ENCODE measurements around the gene SPAG5.

Gene SPAG5

GRCh38 chr17:28598799-28599310 lies at the start of gene SPAG5:
Gene SPAG5, minus strand, starts transcription at chr17:28599025. Its CDS starts 79 bp downstream, at chr17:28598946.
- no peaks in the 10 kb centered on the region for H3K27me3 ChIP-seq (ENCODE audit: control insufficient read depth in 1 of 2, insufficient read depth in 2 of 2, low read length in 2 of 2)
- no peaks in the 10 kb centered on the region for H3K36me3 ChIP-seq (ENCODE audit: control insufficient read depth in 1 of 2, insufficient read depth in 2 of 2, low read length in 2 of 2)
- peaks cover 12 to 19% of the 10 kb centered on the region in 2 donors for H3K4me1 ChIP-seq (ENCODE audit: control insufficient read depth in 1 of 2, insufficient read depth in 2 of 2, low read length in 2 of 2)
- H3K9me3 ChIP-seq (ENCODE audit: control insufficient read depth in 1 of 2, low read length in 2 of 2), result no peaks in the 10 kb centered on the region
- H3K9ac ChIP-seq (ENCODE audit: low read depth in 1 of 2, low read length in 2 of 2), result peak within 1 kb of the TSS; percentile 93 to 96
- H3K4me3 ChIP-seq (ENCODE audit: low read depth in 1 of 2, low read length in 2 of 2), result peak within 1 kb of the TSS; percentile 75 to 76
- H3K27ac ChIP-seq (ENCODE audit: low read depth, low read length), result peak within 1 kb of the TSS; percentile 86

GRCh38 chr17:28646039-28646754 lies 47.4 kb upstream of the SPAG5 start:
- peaks cover 17 to 38% of the 10 kb centered on the region in 2 donors for H3K36me3 ChIP-seq (ENCODE audit: control insufficient read depth in 1 of 2, insufficient read depth in 2 of 2, low read length in 2 of 2)

GRCh38 chr17:28645576-28645939 lies 46.7 kb upstream of the SPAG5 start:
- Histone ChIP-seq H3K4me1 (ENCODE audit: control insufficient read depth in 1 of 2, insufficient read depth in 2 of 2, low read length in 2 of 2) (peaks cover 30 to 42% of the 10 kb centered on the region in 2 donors), H3K27me3 (ENCODE audit: control insufficient read depth in 1 of 2, insufficient read depth in 2 of 2, low read length in 2 of 2) (no peaks in the 10 kb centered on the region), H3K27ac (ENCODE audit: low read depth, low read length) (peak overlapping the region; percentile 83), H3K9ac (ENCODE audit: low read depth in 1 of 2, low read length in 2 of 2) (peak overlapping the region; percentile 81 to 82), H3K36me3 (ENCODE audit: control insufficient read depth in 1 of 2, insufficient read depth in 2 of 2, low read length in 2 of 2) (peaks cover 22 to 39% of the 10 kb centered on the region in 2 donors), H3K4me3 (ENCODE audit: low read depth in 1 of 2, low read length in 2 of 2) (peak overlapping the region; percentile 82 to 94), H3K9me3 (ENCODE audit: control insufficient read depth in 1 of 2, low read length in 2 of 2) (no peaks in the 10 kb centered on the region)

More at GRCh38 chr17:28646039-28646754, 47.4 kb upstream of the SPAG5 start:
- no peaks in the 10 kb centered on the region for H3K27me3 ChIP-seq (ENCODE audit: control insufficient read depth in 1 of 2, insufficient read depth in 2 of 2, low read length in 2 of 2)
- H3K9me3 ChIP-seq (ENCODE audit: control insufficient read depth in 1 of 2, low read length in 2 of 2), result no peaks in the 10 kb centered on the region
- H3K4me3 ChIP-seq (ENCODE audit: low read depth in 1 of 2, low read length in 2 of 2), result peak overlapping the region; percentile 82 to 94
- peak overlapping the region; percentile 82 for H3K27ac ChIP-seq (ENCODE audit: low read depth, low read length)
- peak overlapping the region; percentile 81 to 82 for H3K9ac ChIP-seq (ENCODE audit: low read depth in 1 of 2, low read length in 2 of 2)
- peaks cover 30 to 42% of the 10 kb centered on the region in 2 donors for H3K4me1 ChIP-seq (ENCODE audit: control insufficient read depth in 1 of 2, insufficient read depth in 2 of 2, low read length in 2 of 2)

- Histone ChIP-seq H3K9ac (ENCODE audit: low read depth in 1 of 2, low read length in 2 of 2) (peak within 1 kb of the TSS; percentile 81 to 93), H3K27ac (ENCODE audit: low read depth, low read length) (peak within 1 kb of the TSS; percentile 83), H3K36me3 (ENCODE audit: control insufficient read depth in 1 of 2, insufficient read depth in 2 of 2, low read length in 2 of 2) (peaks cover 25 to 45% of the 10 kb centered on the region in 2 donors), H3K4me1 (ENCODE audit: control insufficient read depth in 1 of 2, insufficient read depth in 2 of 2, low read length in 2 of 2) (peaks cover 30 to 42% of the 10 kb centered on the region in 2 donors), H3K4me3 (ENCODE audit: low read depth in 1 of 2, low read length in 2 of 2) (peak within 1 kb of the TSS; percentile 94 to 96), H3K27me3 (ENCODE audit: control insufficient read depth in 1 of 2, insufficient read depth in 2 of 2, low read length in 2 of 2) (no peaks in the 10 kb centered on the region), H3K9me3 (ENCODE audit: control insufficient read depth in 1 of 2, low read length in 2 of 2) (no peaks in the 10 kb centered on the region)
Observed at GRCh38 chr17:28644787-28645575, 46.2 kb upstream of the SPAG5 start, which contains the start of gene BLTP2. Gene BLTP2, minus strand, starts transcription at chr17:28645158. Its CDS starts 102 bp downstream, at chr17:28645056.

GRCh38 chr17:28643983-28644786 lies 45.4 kb upstream of the SPAG5 start:
- peak overlapping the region; percentile 68 for H3K27ac ChIP-seq (ENCODE audit: low read depth, low read length)
- peaks cover 31 to 52% of the 10 kb centered on the region in 2 donors for H3K36me3 ChIP-seq (ENCODE audit: control insufficient read depth in 1 of 2, insufficient read depth in 2 of 2, low read length in 2 of 2)
- peak overlapping the region; percentile 94 to 96 for H3K4me3 ChIP-seq (ENCODE audit: low read depth in 1 of 2, low read length in 2 of 2)
- no peaks in the 10 kb centered on the region for H3K9me3 ChIP-seq (ENCODE audit: control insufficient read depth in 1 of 2, low read length in 2 of 2)
- H3K27me3 ChIP-seq (ENCODE audit: control insufficient read depth in 1 of 2, insufficient read depth in 2 of 2, low read length in 2 of 2), result no peaks in the 10 kb centered on the region
- H3K9ac ChIP-seq (ENCODE audit: low read depth in 1 of 2, low read length in 2 of 2), result peak overlapping the region; percentile 81 to 93
- H3K4me1 ChIP-seq (ENCODE audit: control insufficient read depth in 1 of 2, insufficient read depth in 2 of 2, low read length in 2 of 2), result peaks cover 30 to 42% of the 10 kb centered on the region in 2 donors

GRCh38 chr17:28641579-28641978 lies 42.8 kb upstream of the SPAG5 start:
- H3K27me3 ChIP-seq (ENCODE audit: control insufficient read depth in 1 of 2, insufficient read depth in 2 of 2, low read length in 2 of 2), result no peaks in the 10 kb centered on the region
- no peaks in the 10 kb centered on the region for H3K9me3 ChIP-seq (ENCODE audit: control insufficient read depth in 1 of 2, low read length in 2 of 2)
- H3K4me1 ChIP-seq (ENCODE audit: control insufficient read depth in 1 of 2, insufficient read depth in 2 of 2, low read length in 2 of 2), result peaks cover 28 to 36% of the 10 kb centered on the region in 2 donors
- no peak overlapping the region for H3K9ac ChIP-seq (ENCODE audit: low read depth in 1 of 2, low read length in 2 of 2)
- peaks cover 46 to 67% of the 10 kb centered on the region in 2 donors for H3K36me3 ChIP-seq (ENCODE audit: control insufficient read depth in 1 of 2, insufficient read depth in 2 of 2, low read length in 2 of 2)
- H3K4me3 ChIP-seq (ENCODE audit: low read depth in 1 of 2, low read length in 2 of 2), result no peak overlapping the region
- no peak overlapping the region for H3K27ac ChIP-seq (ENCODE audit: low read depth, low read length)

- no peaks in the 10 kb centered on the region for H3K4me1 ChIP-seq (ENCODE audit: control insufficient read depth in 1 of 2, insufficient read depth in 2 of 2, low read length in 2 of 2)
- H3K9ac ChIP-seq (ENCODE audit: low read depth in 1 of 2, low read length in 2 of 2), result no peak overlapping the region
- no peaks in the 10 kb centered on the region for H3K27me3 ChIP-seq (ENCODE audit: control insufficient read depth in 1 of 2, insufficient read depth in 2 of 2, low read length in 2 of 2)
- H3K4me3 ChIP-seq (ENCODE audit: low read depth in 1 of 2, low read length in 2 of 2), result no peak overlapping the region
- H3K36me3 ChIP-seq (ENCODE audit: control insufficient read depth in 1 of 2, insufficient read depth in 2 of 2, low read length in 2 of 2), result peaks cover 85 to 98% of the 10 kb centered on the region in 2 donors
- no peaks in the 10 kb centered on the region for H3K9me3 ChIP-seq (ENCODE audit: control insufficient read depth in 1 of 2, low read length in 2 of 2)
- no peak overlapping the region for H3K27ac ChIP-seq (ENCODE audit: low read depth, low read length)
Observed at GRCh38 chr17:28635506-28635905, 36.7 kb upstream of the SPAG5 start.

- H3K36me3 ChIP-seq (ENCODE audit: control insufficient read depth in 1 of 2, insufficient read depth in 2 of 2, low read length in 2 of 2), result peaks cover 77 to 94% of the 10 kb centered on the region in 2 donors
- no peak overlapping the region for H3K9ac ChIP-seq (ENCODE audit: low read depth in 1 of 2, low read length in 2 of 2)
- no peak overlapping the region for H3K27ac ChIP-seq (ENCODE audit: low read depth, low read length)
- H3K4me1 ChIP-seq (ENCODE audit: control insufficient read depth in 1 of 2, insufficient read depth in 2 of 2, low read length in 2 of 2), result no peaks in the 10 kb centered on the region
- no peak overlapping the region for H3K4me3 ChIP-seq (ENCODE audit: low read depth in 1 of 2, low read length in 2 of 2)
- no peaks in the 10 kb centered on the region for H3K27me3 ChIP-seq (ENCODE audit: control insufficient read depth in 1 of 2, insufficient read depth in 2 of 2, low read length in 2 of 2)
- no peaks in the 10 kb centered on the region for H3K9me3 ChIP-seq (ENCODE audit: control insufficient read depth in 1 of 2, low read length in 2 of 2)
Observed at GRCh38 chr17:28634206-28634865, 35.5 kb upstream of the SPAG5 start.

- Histone ChIP-seq H3K27ac (ENCODE audit: low read depth, low read length) (no peak overlapping the region), H3K9ac (ENCODE audit: low read depth in 1 of 2, low read length in 2 of 2) (no peak overlapping the region), H3K36me3 (ENCODE audit: control insufficient read depth in 1 of 2, insufficient read depth in 2 of 2, low read length in 2 of 2) (peaks cover 38 to 65% of the 10 kb centered on the region in 2 donors), H3K27me3 (ENCODE audit: control insufficient read depth in 1 of 2, insufficient read depth in 2 of 2, low read length in 2 of 2) (no peaks in the 10 kb centered on the region), H3K4me1 (ENCODE audit: control insufficient read depth in 1 of 2, insufficient read depth in 2 of 2, low read length in 2 of 2) (no peaks in the 10 kb centered on the region), H3K4me3 (ENCODE audit: low read depth in 1 of 2, low read length in 2 of 2) (no peak overlapping the region), H3K9me3 (ENCODE audit: control insufficient read depth in 1 of 2, low read length in 2 of 2) (no peaks in the 10 kb centered on the region)
Observed at GRCh38 chr17:28626818-28627217, 28.0 kb upstream of the SPAG5 start.
